HEK293 (cell line): ENCODE results near the gene CYBA.

ENCODE experiments used
- CTCF ChIA-PET: fragments of 350-600 bp; formaldehyde crosslinking; extraction: SDS; loops from one replicate; lab custom pipeline; 2021; ENCODE audit warnings: antibody characterized with exemption; lab: Yijun Ruan, JAX
- POLR2A ChIA-PET: fragments of 300-600 bp; formaldehyde crosslinking; extraction: SDS; loops from one replicate; lab custom pipeline; 2020; ENCODE audit warnings: antibody characterized with exemption, inconsistent platforms; lab: Yijun Ruan, JAX
- H3K27ac ChIP-seq: fragments of 200-500 bp; sonication (Bioruptor generic); 2 replicates; pipeline ENCODE4 v1.5.1; 2014; ENCODE audit warnings: low read depth, low read length, control low read depth, inconsistent platforms; ENCODE audit errors: extremely low read depth
- H3K36me3 ChIP-seq, 2 experiments: fragments of 200-500 bp in 1 of 2; sonication (Bioruptor generic) in 1 of 2; 1 replicate in 1 of 2; 2 replicates in 1 of 2; pipeline ENCODE4 v1.5.1; 2014 to 2017; ENCODE audit warnings: inconsistent platforms in 2 of 2, low read length in 2 of 2; ENCODE audit not compliant: control insufficient read depth in 2 of 2, insufficient read depth in 1 of 2
- H3K4me1 ChIP-seq: fragments of 200-500 bp; sonication (Bioruptor generic); 2 replicates; pipeline ENCODE4 v1.5.1; 2014; ENCODE audit warnings: mild to moderate bottlenecking, low read length, inconsistent platforms; ENCODE audit not compliant: control insufficient read depth, insufficient read depth
- H3K4me3 ChIP-seq: 2 replicates; pipeline ENCODE4 v1.5.1; 2011; ENCODE audit warnings: low read depth, mild to moderate bottlenecking, control low read depth, low read length, moderate library complexity
- H3K9me3 ChIP-seq: fragments of 200-500 bp; sonication (Bioruptor generic); 2 replicates; pipeline ENCODE4 v1.5.1; 2014; ENCODE audit warnings: low read depth, low read length, inconsistent platforms; ENCODE audit not compliant: control insufficient read depth, insufficient read depth
- EGR2 ChIP-seq: fragments of 450-650 bp; formaldehyde crosslinking; IDR thresholded peaks from 2 replicates; pipeline ENCODE4 v1.5.1; 2016; ENCODE audit warnings: low read depth, missing biosample characterization, missing genetic modification characterization
- GLIS1 ChIP-seq: fragments of 450-650 bp; formaldehyde crosslinking; IDR thresholded peaks from 2 replicates; pipeline ENCODE4 v1.5.1; 2016; ENCODE audit warnings: missing biosample characterization, missing genetic modification characterization
- KLF17 ChIP-seq: fragments of 450-650 bp; formaldehyde crosslinking; IDR thresholded peaks from 2 replicates; pipeline ENCODE4 v1.5.1; 2016; ENCODE audit warnings: missing biosample characterization, missing genetic modification characterization
- PATZ1 ChIP-seq: fragments of 450-650 bp; formaldehyde crosslinking; IDR thresholded peaks from 2 replicates; pipeline ENCODE4 v1.5.1; 2016; ENCODE audit warnings: missing biosample characterization, missing genetic modification characterization
- PRDM2 ChIP-seq: fragments of 450-650 bp; formaldehyde crosslinking; IDR thresholded peaks from 2 replicates; pipeline ENCODE4 v1.5.1; 2016; ENCODE audit warnings: missing biosample characterization, missing genetic modification characterization, borderline replicate concordance
- ZBTB7A ChIP-seq: fragments of 450-650 bp; formaldehyde crosslinking; IDR thresholded peaks from 2 replicates; pipeline ENCODE4 v1.5.1; 2016; ENCODE audit warnings: low read depth, missing biosample characterization, missing genetic modification characterization
- ZFHX2 ChIP-seq: fragments of 450-650 bp; formaldehyde crosslinking; conservative IDR thresholded peaks from 2 replicates; pipeline ENCODE4 v1.5.1; 2016; ENCODE audit warnings: missing biosample characterization, missing genetic modification characterization
- ZIC2 ChIP-seq: fragments of 450-650 bp; formaldehyde crosslinking; IDR thresholded peaks from 2 replicates; pipeline ENCODE4 v1.5.1; 2016; ENCODE audit warnings: missing biosample characterization, missing genetic modification characterization
- ZNF24 ChIP-seq: fragments of 450-650 bp; formaldehyde crosslinking; IDR thresholded peaks from 2 replicates; pipeline ENCODE4 v1.5.1; 2016; ENCODE audit warnings: missing biosample characterization, missing genetic modification characterization
- ZNF335 ChIP-seq: fragments of 450-650 bp; formaldehyde crosslinking; conservative IDR thresholded peaks from 2 replicates; pipeline ENCODE4 v1.5.1; 2016; ENCODE audit warnings: missing biosample characterization, missing genetic modification characterization
- ZNF623 ChIP-seq: fragments of 450-650 bp; formaldehyde crosslinking; IDR thresholded peaks from 2 replicates; pipeline ENCODE4 v1.5.1; 2016; ENCODE audit warnings: missing biosample characterization, missing genetic modification characterization

The CYBA gene

GRCh38 chr16:88649924-88650748 is 717 bp downstream of the CYBA start (continued):
- TF ChIP-seq PRDM2, result no peak
- peak; percentile 48 for TF ChIP-seq PATZ1 (tag by site-specific recombination)
- peak; percentile 61; the same call in 1 of the 2 replicates for TF ChIP-seq KLF17 (tag by site-specific recombination)
- peak; percentile 75 for TF ChIP-seq ZFHX2 (tag by site-specific recombination)
- TF ChIP-seq ZBTB7A (tag by site-specific recombination), result peak; percentile 71; the same call in 1 of the 2 replicates
- TF ChIP-seq ZNF335, result peak; percentile 92
- TF ChIP-seq EGR2 (tag by site-specific recombination), result peak; percentile 78

GRCh38 chr16:88649195-88649923 is 1.5 kb downstream of the CYBA start:
- Histone ChIP-seq H3K9me3 (no peaks in the 10 kb centered on the region), H3K4me1 (peaks cover 7% of the 10 kb centered on the region; the same call in 1 of the 2 replicates), H3K27ac (peak overlapping the region; percentile 73; the same call in 1 of the 2 replicates), H3K36me3 (peaks cover 0 to 17% of the 10 kb centered on the region in 2 experiments; a peak in 2 of 3 replicates), H3K4me3 (no peak overlapping the region)
- CTCF ChIA-PET, result interaction anchor here (0.9 to 1.0 kb wide), 2 partner anchors 12 kb away, joined by 4 to 5 read pairs; no protein-coding TSS in a partner anchor
- TF ChIP-seq ZNF24 (tag by site-specific recombination) (no peak), GLIS1 (tag by site-specific recombination) (peak; percentile 86), ZIC2 (peak; percentile 74), ZNF623 (tag by site-specific recombination) (peak; percentile 77)
- POLR2A ChIA-PET, result interaction anchor here (1.1 to 1.7 kb wide), 2 partner anchors 11 to 14 kb away, joined by 4 to 5 read pairs; partner anchors contain the start of genes IL17C and MVD
